Prostate gland (tissue), 2 donors: Measurements from ENCODE around the gene HIVEP3.

ENCODE experiments used
- POLR2AphosphoS5 ChIP-seq: sonication (generic); formaldehyde crosslinking; IDR thresholded peaks from one replicate; pipeline ENCODE4 v1.6.1; 2017; ENCODE audit warnings: antibody characterized with exemption
- TF ChIP-seq, protein P1 (sequence below), 4 experiments: fragments of 200-600 bp in 2 of 4; fragments of 450-650 bp in 2 of 4; sonication (generic) in 2 of 4; IDR thresholded peaks; 1 replicate in 3 of 4; 2 replicates in 1 of 4; pipeline ENCODE4 v1.5.1; 2016 to 2019; ENCODE audit warnings: antibody characterized with exemption in 4 of 4, mild to moderate bottlenecking in 2 of 4, moderate library complexity in 2 of 4

DNA sequence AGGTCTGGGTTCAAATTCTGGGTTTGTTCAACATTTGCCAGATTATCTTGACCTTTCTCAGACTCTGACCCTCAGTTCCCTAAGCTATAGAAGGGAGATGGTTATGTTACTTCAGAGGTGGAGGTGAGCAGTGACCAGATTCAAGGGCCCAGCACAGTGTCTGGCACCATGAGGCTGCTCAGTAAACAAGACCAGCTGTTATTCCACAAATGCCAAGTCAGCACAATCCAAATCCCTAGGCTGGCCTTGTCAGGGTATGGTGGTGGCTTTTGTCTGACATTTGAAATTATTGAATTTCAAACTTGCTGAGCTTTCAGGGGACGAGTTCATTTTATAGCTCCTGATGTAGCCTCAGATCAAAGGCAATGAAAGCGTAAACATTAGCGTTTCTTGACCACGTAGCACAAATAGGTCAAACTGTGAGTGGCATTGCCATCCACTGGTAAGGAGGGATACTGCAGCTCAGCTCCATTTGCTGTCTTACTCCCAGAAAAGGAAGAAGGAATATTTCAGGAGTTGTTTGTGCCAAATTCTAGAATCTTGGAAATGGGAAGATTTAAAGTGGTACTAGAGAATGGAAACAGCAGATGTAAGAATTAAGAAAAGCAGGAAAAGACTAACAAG, 339.9 kb downstream of the HIVEP3 start:
- TF ChIP-seq, protein P1, sequence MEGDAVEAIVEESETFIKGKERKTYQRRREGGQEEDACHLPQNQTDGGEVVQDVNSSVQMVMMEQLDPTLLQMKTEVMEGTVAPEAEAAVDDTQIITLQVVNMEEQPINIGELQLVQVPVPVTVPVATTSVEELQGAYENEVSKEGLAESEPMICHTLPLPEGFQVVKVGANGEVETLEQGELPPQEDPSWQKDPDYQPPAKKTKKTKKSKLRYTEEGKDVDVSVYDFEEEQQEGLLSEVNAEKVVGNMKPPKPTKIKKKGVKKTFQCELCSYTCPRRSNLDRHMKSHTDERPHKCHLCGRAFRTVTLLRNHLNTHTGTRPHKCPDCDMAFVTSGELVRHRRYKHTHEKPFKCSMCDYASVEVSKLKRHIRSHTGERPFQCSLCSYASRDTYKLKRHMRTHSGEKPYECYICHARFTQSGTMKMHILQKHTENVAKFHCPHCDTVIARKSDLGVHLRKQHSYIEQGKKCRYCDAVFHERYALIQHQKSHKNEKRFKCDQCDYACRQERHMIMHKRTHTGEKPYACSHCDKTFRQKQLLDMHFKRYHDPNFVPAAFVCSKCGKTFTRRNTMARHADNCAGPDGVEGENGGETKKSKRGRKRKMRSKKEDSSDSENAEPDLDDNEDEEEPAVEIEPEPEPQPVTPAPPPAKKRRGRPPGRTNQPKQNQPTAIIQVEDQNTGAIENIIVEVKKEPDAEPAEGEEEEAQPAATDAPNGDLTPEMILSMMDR (IDR thresholded peaks at IDR 0.05): peak in 2 of 4 experiments; percentile 13 to 35
- no peak for TF ChIP-seq POLR2AphosphoS5
